CD4-positive, alpha-beta T cell treated with Interleukin-17A for 4 hours (primary cell): ENCODE measurements around the gene PHACTR1.
"Not testable (repeated sequence)": the region's sequence is repeated elsewhere in the genome, so short reads cannot be mapped to it uniquely, and the experiment has no call there.

ENCODE experiments used
- DNase-seq: peaks from one replicate; pipeline ENCODE4 v3.0.0-alpha.2; 2020; ENCODE audit warnings: mixed read lengths

The PHACTR1 gene

DNA sequence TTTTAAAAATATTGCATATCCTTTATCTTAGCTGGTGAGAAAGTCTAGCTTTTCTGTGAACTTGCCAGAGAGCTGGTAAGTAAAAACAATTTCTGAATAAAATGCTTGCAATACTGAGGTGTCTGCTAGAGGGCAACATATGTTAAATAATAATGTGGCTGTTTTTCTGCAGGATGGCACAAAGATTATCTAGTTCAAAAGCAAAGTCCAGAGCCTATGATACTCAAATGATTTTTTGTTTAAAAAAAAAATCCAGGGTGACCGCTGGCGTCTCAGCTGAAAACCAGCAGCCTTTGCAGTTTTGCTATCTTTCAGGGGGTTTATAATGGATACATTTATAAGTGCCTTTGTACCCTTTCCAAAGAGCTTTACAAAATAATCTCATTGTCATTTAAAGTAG, 194.9 kb downstream of the PHACTR1 start:
- no peak for DNase-seq

DNA sequence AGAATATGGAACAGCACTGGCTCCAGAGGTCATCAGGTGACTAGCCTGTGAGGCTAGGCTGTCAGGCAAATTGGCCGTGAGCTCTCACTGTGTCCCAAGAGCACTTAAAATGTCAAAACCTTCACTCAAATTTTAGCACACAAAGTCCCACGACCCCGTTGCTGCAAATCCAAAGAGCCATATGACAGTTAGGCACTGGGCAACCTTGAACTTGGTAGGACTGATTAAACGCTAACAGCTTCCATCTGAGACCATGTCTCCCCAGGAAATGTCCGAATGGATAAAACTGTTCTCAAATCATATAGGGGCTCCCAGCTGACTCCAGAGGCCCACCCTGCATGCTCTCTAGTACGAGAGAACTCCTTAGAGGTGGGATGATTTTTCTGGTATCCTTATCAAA, 196.6 kb downstream of the PHACTR1 start:
- no peak for DNase-seq

DNA sequence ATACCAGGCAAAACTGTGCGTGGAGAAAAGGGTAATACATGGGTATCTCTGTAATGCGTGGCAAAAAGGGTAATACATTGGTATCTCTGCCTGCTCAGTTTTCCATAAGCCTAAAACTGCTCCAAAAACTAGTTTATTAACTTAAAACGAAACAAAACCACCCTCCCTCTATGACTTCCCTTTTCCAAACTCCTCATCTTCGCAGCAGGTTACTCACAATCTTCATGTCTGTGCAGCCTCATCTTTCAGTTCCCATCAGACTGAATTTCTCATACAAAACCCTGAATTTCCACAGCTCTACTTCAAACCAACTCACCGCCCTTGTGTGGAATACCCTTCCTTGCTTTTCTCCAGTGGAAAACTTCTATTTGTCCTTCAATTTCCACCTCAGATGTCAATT, 199.4 kb downstream of the PHACTR1 start:
- DNase-seq: no peak

DNA sequence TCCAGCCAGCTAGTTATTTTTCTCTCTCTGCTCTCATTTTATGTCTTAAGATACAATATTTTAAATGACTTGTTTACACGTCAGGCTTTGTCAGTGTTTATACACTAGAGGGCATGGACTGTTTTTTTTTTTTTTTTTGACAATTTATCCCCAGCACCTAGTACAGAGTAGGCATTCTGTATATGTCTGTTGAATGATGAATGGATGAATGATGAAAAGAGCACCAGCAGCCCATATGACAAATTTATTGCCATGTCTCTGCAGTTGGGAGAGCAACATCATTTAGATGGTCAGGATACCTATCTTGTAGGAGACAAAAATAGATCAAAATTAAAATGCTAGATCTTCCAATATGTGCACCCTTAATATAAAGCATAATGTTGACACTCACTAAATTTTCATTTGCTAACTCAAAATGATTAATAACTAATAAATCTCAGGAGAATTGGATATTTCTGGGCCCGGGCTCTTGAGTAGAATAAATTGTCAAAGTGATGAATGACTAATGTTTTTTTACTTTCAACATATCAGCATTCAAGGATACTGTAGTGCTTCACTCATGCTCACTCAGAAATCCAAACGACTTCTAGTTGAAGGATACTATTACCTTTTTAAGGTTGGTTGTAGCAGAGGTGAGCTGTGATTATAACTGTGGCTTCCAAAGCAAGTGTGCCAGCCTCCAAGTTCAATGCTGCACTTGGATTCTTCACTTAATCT, 200.0 kb downstream of the PHACTR1 start:
- DNase-seq: no peak

DNA sequence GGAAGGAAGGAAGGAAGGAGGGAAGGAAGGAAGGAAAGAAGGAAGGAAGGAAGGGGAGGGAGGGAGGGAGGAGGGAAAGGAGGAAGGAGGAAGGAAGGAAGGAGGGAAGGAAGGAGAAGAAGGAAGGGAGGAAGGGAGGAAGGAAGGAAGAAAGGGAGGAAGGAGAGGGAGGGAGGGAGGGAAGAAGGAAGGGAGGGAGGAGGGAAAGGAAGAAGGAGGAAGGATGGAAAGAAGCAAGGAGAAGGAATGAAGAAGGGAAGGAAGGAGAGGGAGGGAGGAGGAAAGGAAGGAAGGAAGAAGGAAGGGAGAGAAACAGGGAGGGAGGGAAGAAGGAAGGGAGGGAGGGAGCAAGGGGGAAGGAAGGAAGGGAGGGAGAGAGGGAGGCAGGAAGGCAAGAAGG, 204.9 kb downstream of the PHACTR1 start:
- DNase-seq: no peak

DNA sequence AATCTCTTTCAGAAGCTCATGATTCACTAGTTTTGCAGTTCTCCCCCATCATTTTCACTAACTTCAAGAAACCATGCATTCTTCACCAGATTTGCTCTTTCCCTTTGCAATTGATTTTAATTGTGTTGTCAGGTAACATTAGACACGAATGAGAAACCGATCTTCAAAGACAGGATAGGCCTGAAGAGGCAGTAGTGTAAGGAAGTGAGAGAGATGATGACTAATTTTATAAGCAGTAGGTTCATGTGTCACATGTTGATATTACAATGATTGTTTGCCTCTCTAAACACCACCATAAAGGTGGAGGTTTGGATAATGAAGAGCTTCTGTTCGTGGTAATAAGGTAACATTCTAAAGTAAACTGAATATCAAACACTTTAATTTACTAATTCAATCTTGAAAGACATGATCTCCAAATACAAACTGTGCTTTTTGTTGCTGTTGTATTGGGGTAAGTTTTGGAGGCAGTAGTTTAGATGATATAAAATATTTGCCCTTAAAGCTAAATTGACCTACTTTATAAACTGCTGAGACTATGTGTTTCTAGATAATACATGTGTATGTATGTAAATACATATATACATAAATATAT, 207.2 kb downstream of the PHACTR1 start:
- DNase-seq: no peak

DNA sequence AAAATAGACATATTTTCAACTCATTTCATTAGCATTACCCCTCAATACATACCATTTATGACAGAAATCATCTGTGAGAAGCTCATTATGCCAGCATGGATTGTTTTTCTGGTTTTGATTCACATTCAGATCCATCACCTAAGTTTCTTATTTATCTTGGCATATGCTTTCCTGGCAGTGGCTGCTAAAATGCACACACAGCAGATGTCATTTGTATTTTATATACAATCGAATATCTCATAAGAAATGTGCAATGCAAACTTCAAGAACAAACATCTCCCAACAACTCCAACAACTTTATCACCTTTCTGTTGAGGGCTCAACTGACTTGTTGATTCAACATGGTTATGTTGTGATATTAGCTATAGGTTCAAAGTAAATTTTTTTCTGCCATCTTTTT, 208.3 kb downstream of the PHACTR1 start:
- no peak for DNase-seq

DNA sequence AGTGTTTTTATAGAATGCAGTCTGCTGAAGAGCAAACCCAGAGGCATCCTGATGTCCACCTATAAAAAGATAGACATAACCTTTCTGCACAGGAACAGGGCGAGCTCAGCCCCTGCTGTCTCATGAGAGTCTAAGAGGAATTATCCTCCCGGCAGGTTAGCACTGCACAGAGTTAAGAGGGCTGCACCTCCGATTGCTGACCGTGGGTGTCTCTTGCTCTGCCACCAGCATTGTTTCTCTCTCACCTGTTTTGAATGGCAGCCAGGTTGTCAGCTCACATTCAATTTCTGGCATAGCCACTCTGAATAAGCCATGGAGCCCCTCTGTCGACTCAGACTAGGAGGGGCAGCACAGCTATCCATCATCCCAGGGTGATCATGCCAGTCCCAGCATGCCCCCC, 211.2 kb downstream of the PHACTR1 start:
- DNase-seq: no peak

DNA sequence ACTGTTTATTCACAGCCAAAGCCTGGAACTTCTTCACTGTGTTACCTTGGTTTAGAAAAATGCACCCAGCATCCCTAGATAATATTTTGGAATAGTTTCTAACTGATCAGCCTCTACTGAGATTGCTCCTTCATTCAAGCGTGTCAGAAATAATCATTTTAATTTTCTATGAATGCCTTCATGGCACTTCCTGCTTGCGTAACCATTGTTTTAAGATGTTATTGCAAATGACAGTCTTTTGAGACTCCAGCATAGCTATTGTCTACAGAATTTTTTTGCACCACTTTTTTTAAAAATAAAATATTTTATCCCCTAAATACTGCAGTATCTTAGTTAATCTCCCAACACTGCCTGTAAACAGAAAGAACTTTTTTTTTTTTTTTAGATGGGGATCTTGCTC, 213.1 kb downstream of the PHACTR1 start:
- no peak for DNase-seq

DNA sequence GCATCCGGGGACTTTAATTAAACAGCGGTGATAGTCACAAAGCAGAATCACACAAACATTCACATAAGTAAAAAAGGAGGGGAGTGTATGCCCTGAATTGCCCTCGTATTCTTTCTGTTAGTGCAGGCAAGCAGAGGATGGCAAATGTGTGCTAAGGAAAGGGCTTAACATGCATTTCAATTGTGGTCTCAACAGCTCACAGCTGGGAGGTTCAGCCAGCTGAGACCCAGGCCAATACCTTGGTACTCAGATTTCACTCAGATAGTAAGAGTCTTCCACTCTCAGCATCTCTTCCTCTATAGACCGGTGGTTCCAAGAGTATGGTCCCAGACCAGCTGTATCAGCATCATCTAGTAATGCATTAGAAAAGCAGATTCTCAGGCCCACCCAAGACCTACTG, 215.1 kb downstream of the PHACTR1 start:
- no peak for DNase-seq

DNA sequence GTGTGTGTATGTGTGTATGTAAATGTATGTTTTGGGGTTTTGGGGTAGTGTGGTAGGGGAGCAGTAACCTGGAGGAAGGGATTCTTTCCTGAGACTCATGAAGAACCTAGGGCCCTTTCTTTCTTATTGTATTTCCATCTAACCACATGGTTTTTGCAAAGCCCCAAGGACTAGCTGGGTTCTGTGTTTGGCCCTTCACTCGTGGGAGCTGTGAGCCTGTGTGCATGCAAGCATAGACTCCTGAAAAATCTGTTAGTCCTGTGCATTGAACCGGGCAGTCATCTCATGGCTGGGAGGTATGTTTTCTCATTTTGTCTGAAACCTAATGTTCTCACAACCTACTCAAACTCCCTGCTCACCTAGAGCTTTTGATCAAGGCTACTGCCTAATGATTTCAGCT, 219.1 kb downstream of the PHACTR1 start:
- no peak for DNase-seq

DNA sequence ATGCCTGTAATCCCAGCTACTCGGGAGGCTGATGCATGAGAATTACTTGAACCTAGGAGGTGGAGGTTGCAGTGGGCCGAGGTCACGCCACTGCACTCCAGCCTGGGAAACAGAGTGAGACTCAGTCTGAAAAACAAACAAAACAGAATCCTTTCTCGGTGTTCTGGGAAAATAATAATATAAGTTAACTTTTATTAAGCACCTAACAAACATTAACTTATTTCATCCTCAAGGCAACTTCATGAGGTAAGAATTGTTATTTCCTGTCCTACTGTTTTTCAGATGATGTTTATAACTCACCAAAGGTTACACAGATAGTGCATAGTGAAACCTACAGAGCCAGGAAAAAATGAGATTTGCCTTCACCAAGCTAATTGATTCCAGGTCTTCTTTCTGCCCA, 221.4 kb downstream of the PHACTR1 start:
- DNase-seq: no peak

DNA sequence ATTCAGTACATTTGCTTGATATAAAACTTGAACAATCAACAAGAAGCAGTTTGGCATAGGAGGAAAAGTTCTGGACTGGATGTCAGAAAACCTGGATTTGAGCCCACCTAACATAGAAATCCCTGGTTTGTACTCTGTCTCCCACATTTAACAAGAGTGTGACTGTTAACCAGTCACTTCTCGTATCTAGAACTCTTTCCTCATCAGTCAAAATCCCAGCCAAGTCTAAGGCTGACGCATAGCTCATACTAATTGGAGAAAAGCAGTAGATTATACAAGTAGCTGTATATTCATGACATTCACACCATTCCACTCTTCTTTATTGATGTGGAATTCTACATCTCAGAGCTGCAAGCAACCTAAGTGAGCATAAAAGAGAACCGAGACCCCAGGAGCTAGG, 222.7 kb downstream of the PHACTR1 start:
- DNase-seq: no peak

DNA sequence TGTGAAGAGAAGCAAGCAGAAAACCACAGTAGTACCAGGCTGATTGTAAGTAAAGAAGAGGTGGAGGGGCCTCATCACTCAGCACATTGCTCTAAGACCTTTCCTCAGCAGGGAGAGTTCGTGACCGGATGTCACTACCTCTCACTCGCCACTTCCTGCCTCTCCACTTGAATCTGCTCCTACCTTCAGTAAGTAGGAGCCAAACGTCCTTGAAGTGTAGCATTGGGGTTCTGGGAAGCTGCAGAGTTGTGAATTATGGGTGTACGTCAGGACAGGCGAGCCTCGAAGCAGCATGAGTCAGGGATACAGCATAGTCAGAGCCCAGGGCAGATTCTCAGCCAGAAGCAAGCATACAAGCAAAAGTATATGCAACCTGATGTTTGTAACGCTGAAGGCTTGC, 224.9 kb downstream of the PHACTR1 start:
- DNase-seq: no peak

DNA sequence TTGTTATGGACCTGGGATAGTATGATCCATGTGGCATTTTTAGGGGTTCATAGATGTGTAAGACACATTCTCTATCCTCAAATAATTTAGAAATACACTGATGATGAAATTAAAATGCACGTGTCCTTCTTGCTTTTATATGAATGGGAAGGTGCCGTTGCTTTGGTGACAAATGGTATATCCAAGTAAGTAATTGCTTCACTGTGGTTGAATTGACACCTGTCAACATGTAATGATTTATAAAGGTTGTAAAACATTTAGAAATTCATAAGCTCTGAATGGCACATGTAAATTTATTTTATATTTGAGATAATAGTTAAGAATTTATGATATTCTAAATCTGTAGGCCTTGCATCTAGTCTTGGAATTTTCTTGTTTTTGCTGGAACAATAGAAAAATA, 227.0 kb downstream of the PHACTR1 start:
- DNase-seq: no peak

DNA sequence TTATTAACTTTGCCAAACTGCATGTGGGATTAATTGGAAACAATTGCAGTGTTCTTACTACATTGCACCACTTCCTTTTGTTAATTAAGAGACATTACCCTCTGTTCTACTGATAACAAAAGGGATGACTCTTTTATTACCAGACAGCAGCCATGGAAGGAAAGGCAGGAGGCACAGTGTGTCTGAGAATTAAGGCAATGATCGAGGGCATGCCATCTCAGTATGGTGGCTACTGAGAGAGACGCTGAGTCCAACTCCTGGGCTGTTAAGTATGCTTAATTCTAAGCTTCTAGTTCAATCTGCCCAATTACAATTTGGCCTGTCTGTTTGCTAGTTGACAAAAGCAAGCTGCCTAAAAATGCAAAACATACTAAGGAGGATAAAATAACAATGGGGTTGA, 227.4 kb downstream of the PHACTR1 start:
- DNase-seq: no peak

DNA sequence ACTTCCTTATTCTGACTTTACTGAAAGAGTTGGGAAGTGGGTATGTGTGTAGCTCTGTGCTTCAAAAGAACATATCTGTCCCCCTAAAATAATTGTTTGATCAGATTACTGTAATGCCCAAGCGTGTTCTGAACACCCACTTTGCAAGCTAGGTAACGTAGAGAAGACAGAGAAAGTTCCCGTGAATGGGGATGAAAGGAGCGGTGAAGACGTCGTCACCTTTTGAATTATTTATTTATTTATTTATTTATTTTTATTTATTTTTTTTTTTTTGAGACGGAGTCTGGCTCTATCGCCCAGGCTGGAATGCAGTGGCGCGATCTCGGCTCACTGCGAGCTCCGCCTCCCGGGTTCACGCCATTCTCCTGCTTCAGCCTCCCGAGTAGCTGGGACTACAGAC, 228.0 kb downstream of the PHACTR1 start:
- not testable (repeated sequence) for DNase-seq

DNA sequence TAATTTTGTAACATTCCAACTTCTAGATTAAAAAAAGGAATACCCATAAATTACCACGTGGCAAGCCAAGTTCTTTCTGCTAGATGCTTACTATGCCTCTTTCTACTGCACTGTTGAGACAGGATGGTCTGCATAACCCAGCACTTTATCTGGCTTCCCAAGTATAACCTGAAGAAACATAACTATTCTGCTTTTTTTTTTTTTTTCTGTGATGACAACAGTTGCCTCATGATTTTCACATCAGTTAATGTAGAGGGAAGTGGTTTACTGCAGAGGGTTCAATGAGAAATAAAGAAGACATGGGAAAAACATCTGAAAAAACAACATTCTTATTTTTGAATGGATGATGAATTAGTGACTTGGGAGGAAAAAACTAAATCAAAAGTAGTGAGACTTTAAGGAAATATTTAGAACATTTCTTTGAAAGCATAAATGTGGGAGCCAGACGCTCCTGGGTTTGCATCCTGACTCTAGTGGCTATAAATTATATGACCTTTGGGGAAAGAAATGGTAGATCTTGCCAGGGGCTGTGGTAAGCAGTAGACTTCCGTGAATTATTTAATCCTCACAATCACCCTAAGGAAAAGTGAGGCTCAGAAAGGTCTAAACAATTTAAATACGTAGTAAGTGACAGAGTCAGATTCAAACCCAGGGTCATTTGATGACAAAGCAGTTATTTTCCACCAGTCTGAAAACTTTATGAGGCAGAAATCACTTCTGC, 230.7 kb downstream of the PHACTR1 start:
- no peak for DNase-seq

DNA sequence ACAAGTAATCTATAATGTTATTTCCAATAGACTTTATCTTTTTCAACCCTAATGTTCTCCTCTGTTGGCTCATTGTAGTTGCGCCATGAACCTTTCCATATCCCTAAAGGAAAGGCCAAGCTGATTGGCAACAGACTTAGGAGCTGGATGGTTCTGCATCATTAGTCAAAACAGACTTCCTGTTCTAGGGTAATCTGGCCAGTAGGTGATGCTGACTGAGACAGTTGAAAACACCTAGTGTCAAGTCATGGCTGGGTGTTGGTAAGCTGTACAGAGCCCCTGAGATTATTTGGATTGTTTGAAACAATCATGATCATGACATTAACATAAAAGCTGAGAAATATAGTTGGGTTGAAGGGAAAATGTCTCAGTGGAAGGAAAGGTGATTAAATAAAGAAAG, 231.4 kb downstream of the PHACTR1 start:
- DNase-seq: no peak

DNA sequence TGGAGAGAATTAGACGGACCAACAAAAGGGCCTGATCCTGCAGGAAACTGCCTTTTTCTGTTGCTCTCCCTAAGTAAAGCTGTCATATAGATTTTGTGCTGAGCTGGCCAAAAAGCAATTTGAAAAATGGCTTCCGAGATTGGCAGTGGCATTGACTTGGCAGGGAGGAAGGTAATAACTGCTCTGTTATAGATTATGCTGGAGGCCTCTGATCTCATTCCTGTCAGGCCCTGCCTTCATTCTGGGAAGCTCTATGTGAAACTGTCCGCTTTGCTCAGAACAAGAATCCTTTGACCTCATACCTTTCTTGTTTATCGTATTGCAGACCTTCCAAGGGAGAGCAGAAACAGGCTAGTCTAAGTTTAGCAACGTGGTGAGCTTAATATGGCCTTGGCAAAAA, 234.4 kb downstream of the PHACTR1 start:
- DNase-seq: no peak

DNA sequence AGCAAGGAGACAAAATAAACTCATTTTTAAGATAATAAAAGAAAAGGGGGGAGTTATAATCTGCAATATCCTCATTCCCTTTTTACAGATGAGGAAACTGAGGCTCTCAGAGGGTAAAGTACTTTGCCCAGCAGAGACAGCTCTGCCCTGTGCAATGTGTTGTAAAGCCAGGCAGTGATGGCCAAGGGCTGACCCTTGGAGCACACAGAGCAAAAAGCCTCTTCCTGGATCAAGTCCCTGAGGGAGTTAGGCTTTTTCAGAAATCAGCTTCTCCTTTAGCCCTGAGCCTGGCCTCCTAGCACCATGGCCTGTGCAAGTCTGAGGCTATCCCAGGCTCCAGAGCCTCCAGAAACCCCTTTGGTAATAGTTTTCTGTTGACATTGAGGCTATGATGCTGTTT, 234.8 kb downstream of the PHACTR1 start:
- no peak for DNase-seq

DNA sequence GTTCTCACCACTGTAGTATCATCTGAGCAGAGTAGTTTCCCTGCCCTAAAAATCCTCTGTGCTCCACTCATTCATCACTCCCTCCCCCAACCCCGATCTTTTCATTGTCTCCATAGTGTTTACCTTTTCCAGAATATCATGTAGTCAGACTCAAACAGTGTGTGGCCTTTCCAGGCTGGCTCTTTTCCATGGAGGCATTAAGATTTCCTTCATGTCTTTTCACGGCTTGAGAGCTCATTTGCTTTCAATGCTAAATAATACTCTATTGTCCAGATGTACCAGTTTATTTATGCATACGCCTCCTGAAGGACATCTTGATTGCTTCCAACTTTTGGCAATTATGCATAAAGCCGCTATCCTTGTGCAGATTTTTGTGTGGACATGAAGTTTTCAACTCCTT, 235.8 kb downstream of the PHACTR1 start:
- DNase-seq: no peak

DNA sequence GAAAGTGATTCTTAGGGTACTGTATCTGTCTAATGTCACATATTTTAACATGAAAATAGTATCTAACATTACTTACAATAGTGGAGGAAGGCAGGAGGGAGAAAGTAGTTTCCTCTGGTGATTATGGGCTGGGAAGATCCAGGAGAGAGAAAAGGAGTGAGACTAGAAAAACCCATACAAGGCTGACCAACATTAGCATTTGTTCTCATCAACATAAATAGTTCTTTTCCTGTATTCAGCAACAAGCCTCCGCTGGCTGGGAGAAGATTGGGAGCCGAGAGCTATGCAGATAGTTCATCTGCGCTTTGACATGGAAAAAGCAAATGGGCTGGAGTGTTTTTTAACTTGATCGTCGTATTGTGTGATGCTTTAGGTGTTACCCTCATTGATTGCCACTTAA, 239.4 kb downstream of the PHACTR1 start:
- no peak for DNase-seq

DNA sequence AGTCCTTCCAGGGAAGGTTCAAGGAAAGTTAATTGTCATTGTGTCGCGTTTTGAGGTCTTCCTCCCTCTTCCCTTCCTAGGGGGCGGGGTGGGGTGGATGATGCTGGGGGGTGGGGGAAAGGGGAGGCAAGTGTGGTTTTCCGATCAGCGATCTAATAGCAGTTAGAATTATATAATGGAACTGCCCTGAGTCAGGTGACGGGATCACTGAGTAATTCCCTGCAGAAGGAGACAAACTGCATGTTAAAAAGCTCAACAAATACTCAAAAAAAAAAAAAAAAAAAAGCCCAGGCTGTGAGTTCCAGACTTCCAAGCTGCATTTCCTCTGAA, 240.4 kb downstream of the PHACTR1 start:
- DNase-seq: no peak
